Fibroblast of lung (primary cell): Measurements from ENCODE around the gene CDH4. TPM values are rescaled to one million over a fixed set of nuclear protein-coding genes. Genes with fewer than 3 reads are reported as not detected.

Experiments used
- DNase-seq, 2 donors: peaks; one replicate each; pipeline versions ENCODE4 v3.0.0 to v3.0.0-alpha.2; 2010; ENCODE audit warnings: low read depth in 2 of 2
- H2AFZ ChIP-seq: 2 replicates; pipeline ENCODE4 v1.5.1; 2012; ENCODE audit warnings: low read length, control low read depth, inconsistent platforms
- H3K27ac ChIP-seq: 2 replicates; pipeline ENCODE4 v1.5.1; 2011; ENCODE audit warnings: low read length, control low read depth; ENCODE audit not compliant: insufficient read depth
- H3K27me3 ChIP-seq: 2 replicates; pipeline ENCODE4 v1.5.1; 2011; ENCODE audit warnings: mild to moderate bottlenecking, low read length; ENCODE audit not compliant: control insufficient read depth, insufficient read depth
- H3K36me3 ChIP-seq: 2 replicates; pipeline ENCODE4 v1.5.1; 2011; ENCODE audit warnings: low read length; ENCODE audit not compliant: control insufficient read depth, insufficient read depth
- H3K4me1 ChIP-seq: 2 replicates; pipeline ENCODE4 v1.5.1; 2011; ENCODE audit warnings: low read length; ENCODE audit not compliant: control insufficient read depth, insufficient read depth; ENCODE audit errors: extremely low read depth
- H3K4me2 ChIP-seq: 2 replicates; pipeline ENCODE4 v1.5.1; 2011; ENCODE audit warnings: low read length, control low read depth; ENCODE audit not compliant: insufficient read depth; ENCODE audit errors: extremely low read depth
- H3K4me3 ChIP-seq, 4 experiments: fragments of 200-600 bp in 1 of 4; sonication (generic) in 1 of 4; replicated peaks in 1 of 4; 2 replicates each; pipeline ENCODE4 v1.5.1; 2011 to 2016; ENCODE audit warnings: low read length in 4 of 4, low read depth in 3 of 4, mild to moderate bottlenecking in 3 of 4, control low read depth in 2 of 4, inconsistent platforms in 1 of 4, mixed read lengths in 1 of 4; ENCODE audit not compliant: insufficient read depth in 1 of 4; ENCODE audit errors: control extremely low read depth in 1 of 4
- H3K79me2 ChIP-seq: 2 replicates; pipeline ENCODE4 v1.5.1; 2012; ENCODE audit warnings: mild to moderate bottlenecking, low read length, inconsistent platforms; ENCODE audit not compliant: control insufficient read depth, insufficient read depth
- H3K9ac ChIP-seq: 2 replicates; pipeline ENCODE4 v1.5.1; 2011; ENCODE audit warnings: mild to moderate bottlenecking, low read length, control low read depth; ENCODE audit not compliant: insufficient read depth
- H3K9me3 ChIP-seq: 2 replicates; pipeline ENCODE4 v1.5.1; 2012; ENCODE audit warnings: low read depth, low read length; ENCODE audit not compliant: control insufficient read depth, insufficient read depth
- H4K20me1 ChIP-seq: 2 replicates; pipeline ENCODE4 v1.5.1; 2011; ENCODE audit warnings: low read length; ENCODE audit not compliant: control insufficient read depth, insufficient read depth; ENCODE audit errors: extremely low read depth
- CTCF ChIP-seq, 2 donors: IDR thresholded peaks in 1 of 2; conservative IDR thresholded peaks in 1 of 2; 1 replicate in 1 of 2; 2 replicates in 1 of 2; pipeline ENCODE4 v1.5.1; 2011 to 2012; ENCODE audit warnings: low read length in 2 of 2, control low read depth in 1 of 2, inconsistent platforms in 1 of 2, low read depth in 1 of 2, mild to moderate bottlenecking in 1 of 2
- EZH2 ChIP-seq: IDR thresholded peaks from 2 replicates; pipeline ENCODE4 v1.5.1; 2012; ENCODE audit warnings: low read length, control low read depth, mild to moderate bottlenecking; ENCODE audit errors: missing control alignments
- polyA plus RNA-seq, 2 donors: library from polyadenylated mRNA; depleted of rRNA in 1 of 2; stranded (reverse) in 1 of 2; unstranded in 1 of 2; fragments of >200 nt; gene quantifications; 2 replicates each; pipeline ENCODE4 v1.2.1, GENCODE V29; 2011 to 2012; ENCODE audit warnings: missing spikeins in 1 of 2
- total RNA-seq: library from RNA; depleted of rRNA; stranded (reverse); fragments of >200 nt; gene quantifications from 2 replicates; pipeline ENCODE4 v1.2.1, GENCODE V29; 2014

Gene CDH4
- total and polyA plus RNA-seq, 2 donors (not counting 1 experiment from before 2014, with no cell fraction given) = 4.8 to 6.8 TPM

- no peak for DNase-seq
- Histone ChIP-seq H3K27ac (no peak overlapping the region), H3K9me3 (peaks cover 2% of the 10 kb centered on the region), H3K4me1 (no peaks in the 10 kb centered on the region), H3K4me2 (no peak overlapping the region), H4K20me1 (no peaks in the 10 kb centered on the region), H3K79me2 (no peaks in the 10 kb centered on the region), H2AFZ (no peak overlapping the region), H3K4me3 (no peak overlapping the region), H3K27me3 (no peaks in the 10 kb centered on the region), H3K9ac (no peak overlapping the region), H3K36me3 (no peaks in the 10 kb centered on the region)
- TF ChIP-seq EZH2 (no peak), CTCF (conservative IDR thresholded peaks at IDR 0.05 in 1 of 2, IDR thresholded peaks at IDR 0.05 in 1 of 2; ENCODE audit: low read depth in 1 of 2, low read length in 2 of 2) (no peak)
Measured at GRCh38 chr20:61686051-61686936, 434.2 kb downstream of the CDH4 start.

- Histone ChIP-seq H3K4me2 (no peak overlapping the region), H4K20me1 (no peaks in the 10 kb centered on the region), H3K4me1 (no peaks in the 10 kb centered on the region), H3K9ac (no peak overlapping the region), H3K79me2 (no peaks in the 10 kb centered on the region), H3K27me3 (no peaks in the 10 kb centered on the region), H3K36me3 (no peaks in the 10 kb centered on the region), H3K9me3 (peaks cover 2% of the 10 kb centered on the region), H3K27ac (no peak overlapping the region), H2AFZ (no peak overlapping the region), H3K4me3 (no peak overlapping the region)
- no peak for DNase-seq
- TF ChIP-seq EZH2 (no peak), CTCF (conservative IDR thresholded peaks at IDR 0.05 in 1 of 2, IDR thresholded peaks at IDR 0.05 in 1 of 2; ENCODE audit: low read depth in 1 of 2, low read length in 2 of 2) (no peak)
Measured at GRCh38 chr20:61688411-61688810, 436.4 kb downstream of the CDH4 start.

GRCh38 chr20:61690150-61690549 lies 438.1 kb downstream of the CDH4 start:
- no peak overlapping the region for H3K27ac ChIP-seq
- H3K9ac ChIP-seq = no peak overlapping the region
- no peaks in the 10 kb centered on the region for H3K27me3 ChIP-seq
- no peaks in the 10 kb centered on the region for H3K79me2 ChIP-seq
- H3K4me3 ChIP-seq = no peak overlapping the region
- H3K4me1 ChIP-seq = no peaks in the 10 kb centered on the region
- H3K9me3 ChIP-seq = peaks cover 2% of the 10 kb centered on the region
- DNase-seq = no peak
- H4K20me1 ChIP-seq = no peaks in the 10 kb centered on the region
- no peaks in the 10 kb centered on the region for H3K36me3 ChIP-seq
- no peak overlapping the region for H3K4me2 ChIP-seq
- no peak overlapping the region for H2AFZ ChIP-seq
- TF ChIP-seq CTCF (conservative IDR thresholded peaks at IDR 0.05 in 1 of 2, IDR thresholded peaks at IDR 0.05 in 1 of 2; ENCODE audit: low read depth in 1 of 2, low read length in 2 of 2) = no peak
- TF ChIP-seq EZH2 = no peak
